ENCODE results near the gene RAB38.

Gene RAB38

GRCh38 chr11:88105951-88106350 lies 69.3 kb downstream of the RAB38 start:
- TF ChIP-seq CTCF (IDR thresholded peaks at IDR 0.05; ENCODE audit: control insufficient read depth, extremely low read depth, insufficient read depth): no peak

GRCh38 chr11:88105526-88105925 lies 69.7 kb downstream of the RAB38 start:
- DNase-seq (ENCODE audit: low read depth): no peak
- no peak overlapping the region for H3K4me3 ChIP-seq (ENCODE audit: low read depth, low read length)
- no peak for TF ChIP-seq CTCF (IDR thresholded peaks at IDR 0.05; ENCODE audit: control insufficient read depth, extremely low read depth, insufficient read depth)

More at GRCh38 chr11:88105951-88106350, 69.3 kb downstream of the RAB38 start:
- no peak for DNase-seq (ENCODE audit: low read depth)
- no peak overlapping the region for H3K4me3 ChIP-seq (ENCODE audit: low read depth, low read length)

GRCh38 chr11:88104408-88104807 lies 70.8 kb downstream of the RAB38 start:
- no peak overlapping the region for H3K4me3 ChIP-seq (ENCODE audit: low read depth, low read length)
- DNase-seq (ENCODE audit: low read depth): no peak
- no peak for TF ChIP-seq CTCF (IDR thresholded peaks at IDR 0.05; ENCODE audit: control insufficient read depth, extremely low read depth, insufficient read depth)

- no peak overlapping the region for H3K4me3 ChIP-seq (ENCODE audit: low read depth, low read length)
- DNase-seq (ENCODE audit: low read depth): peak; percentile 70
- peak; percentile 77 for TF ChIP-seq CTCF (IDR thresholded peaks at IDR 0.05; ENCODE audit: control insufficient read depth, extremely low read depth, insufficient read depth)
Observed at GRCh38 chr11:88103337-88104206, 71.7 kb downstream of the RAB38 start.

DNA sequence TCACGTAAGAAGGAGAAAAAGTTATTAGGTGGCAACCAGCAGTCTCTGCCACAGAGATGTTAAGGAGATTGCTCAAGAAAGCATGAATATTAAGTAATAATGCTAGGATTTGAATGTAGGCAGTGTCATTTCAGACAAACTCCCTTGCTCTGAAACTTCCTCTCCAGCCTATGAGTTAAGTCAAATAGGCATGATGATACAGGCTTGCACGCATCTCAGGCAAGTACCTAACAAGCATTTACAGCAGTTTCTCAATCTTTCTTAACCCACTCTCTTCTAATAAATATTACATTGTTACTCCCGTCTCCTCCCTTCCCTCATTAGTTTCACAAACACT lies 72.7 kb downstream of the RAB38 start:
- no peak for DNase-seq (ENCODE audit: low read depth)
- no peak overlapping the region for H3K4me3 ChIP-seq (ENCODE audit: low read depth, low read length)
- no peak for TF ChIP-seq CTCF (IDR thresholded peaks at IDR 0.05; ENCODE audit: control insufficient read depth, extremely low read depth, insufficient read depth)

DNA sequence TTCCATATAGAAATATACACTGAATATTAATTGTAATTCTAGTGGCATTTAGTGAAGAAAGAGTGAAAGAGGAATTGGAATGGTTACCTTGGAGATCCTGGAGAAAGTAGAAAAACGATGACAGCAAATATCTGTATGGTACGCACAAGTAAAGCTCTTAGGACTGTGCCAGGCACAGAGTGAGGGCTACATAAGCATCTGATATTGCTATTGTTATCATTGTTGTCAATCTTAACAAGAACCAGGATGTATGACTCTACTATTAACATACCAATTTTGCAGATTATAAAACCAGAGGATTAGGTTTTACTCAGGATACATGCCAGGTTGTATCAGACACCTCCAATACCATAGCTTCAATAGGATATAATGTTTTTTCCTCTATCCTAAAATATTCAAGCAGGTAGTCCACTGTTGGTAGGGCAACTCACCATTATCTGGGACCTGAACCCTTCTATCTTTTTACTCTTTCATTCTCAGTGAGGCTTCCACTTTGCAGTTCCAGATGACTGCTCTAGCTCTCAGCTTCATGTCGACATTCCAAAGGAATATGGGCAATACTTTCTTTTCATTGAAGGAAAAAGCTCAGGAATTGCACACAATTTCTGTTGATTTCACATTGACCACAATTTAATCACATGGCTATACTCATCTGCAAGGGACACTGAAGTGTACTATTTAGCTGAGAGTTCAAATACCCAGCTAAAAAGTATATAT lies 73.2 kb downstream of the RAB38 start:
- TF ChIP-seq CTCF (IDR thresholded peaks at IDR 0.05; ENCODE audit: control insufficient read depth, extremely low read depth, insufficient read depth): no peak
- no peak for DNase-seq (ENCODE audit: low read depth)
- no peak overlapping the region for H3K4me3 ChIP-seq (ENCODE audit: low read depth, low read length)
